Keratinocyte (primary cell): ENCODE results near the gene ZRSR2. TPM values are rescaled to one million over a fixed set of nuclear protein-coding genes. Genes with fewer than 3 reads are reported as not detected.

ENCODE experiments used
- DNase-seq: peaks from one replicate; pipeline ENCODE4 v3.0.0-alpha.2; 2011; ENCODE audit warnings: low read depth, missing footprints, low spot score
- FAIRE-seq: peaks from 2 replicates; lab custom pipeline; 2011; peaks lifted over from hg19 to GRCh38; lab: Jason Lieb, UNC
- H2AFZ ChIP-seq: 2 replicates; pipeline ENCODE4 v1.6.0; 2012; ENCODE audit warnings: low read length, control low read depth, inconsistent platforms; ENCODE audit not compliant: control insufficient read depth
- H3K27ac ChIP-seq: 2 replicates; pipeline ENCODE4 v1.5.1; 2011; ENCODE audit warnings: low read length; ENCODE audit not compliant: control insufficient read depth, insufficient read depth
- H3K27me3 ChIP-seq: 3 replicates; pipeline ENCODE4 v1.6.0; 2011; ENCODE audit warnings: low read length; ENCODE audit not compliant: control insufficient read depth, insufficient read depth; ENCODE audit errors: extremely low read depth
- H3K36me3 ChIP-seq, 2 experiments: 2 replicates in 1 of 2; 3 replicates in 1 of 2; pipeline ENCODE4 v1.5.1; 2011; ENCODE audit warnings: low read length in 2 of 2, mild to moderate bottlenecking in 1 of 2; ENCODE audit not compliant: control insufficient read depth in 2 of 2, insufficient read depth in 2 of 2; ENCODE audit errors: extremely low read depth in 1 of 2
- H3K4me1 ChIP-seq: 3 replicates; pipeline ENCODE4 v1.5.1; 2011; ENCODE audit warnings: low read length; ENCODE audit not compliant: control insufficient read depth, insufficient read depth; ENCODE audit errors: extremely low read depth
- H3K4me2 ChIP-seq: 3 replicates; pipeline ENCODE4 v1.6.0; 2011; ENCODE audit warnings: low read depth, low read length; ENCODE audit not compliant: control insufficient read depth, insufficient read depth; ENCODE audit errors: extremely low read depth
- H3K4me3 ChIP-seq, 3 experiments: fragments of 200-600 bp in 1 of 3; sonication (generic) in 1 of 3; 2 replicates in 2 of 3; 3 replicates in 1 of 3; pipeline ENCODE4 v1.5.1; 2011 to 2016; ENCODE audit warnings: low read length in 3 of 3, mild to moderate bottlenecking in 3 of 3, control low read depth in 2 of 3, inconsistent platforms in 1 of 3, low read depth in 1 of 3, mixed read lengths in 1 of 3, mixed run types in 1 of 3, moderate library complexity in 1 of 3; ENCODE audit not compliant: control insufficient read depth in 2 of 3, insufficient read depth in 2 of 3; ENCODE audit errors: extremely low read depth in 1 of 3
- H3K79me2 ChIP-seq: 2 replicates; pipeline ENCODE4 v1.6.0; 2012; ENCODE audit warnings: low read length; ENCODE audit not compliant: control insufficient read depth, insufficient read depth
- H3K9ac ChIP-seq: 3 replicates; pipeline ENCODE4 v1.6.0; 2011; ENCODE audit warnings: low read length; ENCODE audit not compliant: control insufficient read depth, insufficient read depth; ENCODE audit errors: extremely low read depth
- H3K9me1 ChIP-seq: 3 replicates; pipeline ENCODE4 v1.6.0; 2011; ENCODE audit warnings: low read length; ENCODE audit not compliant: control insufficient read depth, insufficient read depth; ENCODE audit errors: extremely low read depth
- H3K9me3 ChIP-seq: 2 replicates; pipeline ENCODE4 v1.5.1; 2012; ENCODE audit warnings: low read depth, low read length; ENCODE audit not compliant: control insufficient read depth
- H4K20me1 ChIP-seq: 3 replicates; pipeline ENCODE4 v1.6.0; 2011; ENCODE audit warnings: low read length; ENCODE audit not compliant: control insufficient read depth, insufficient read depth; ENCODE audit errors: extremely low read depth
- CTCF ChIP-seq, 3 experiments: IDR thresholded peaks in 1 of 3; conservative IDR thresholded peaks in 1 of 3; optimal IDR thresholded peaks in 1 of 3; 2 replicates in 2 of 3; 3 replicates in 1 of 3; pipeline versions ENCODE3 to v1.5.1; 2011; ENCODE audit warnings: low read length in 3 of 3, mild to moderate bottlenecking in 3 of 3, moderate library complexity in 2 of 3, control low read depth in 1 of 3, inconsistent platforms in 1 of 3; ENCODE audit not compliant: insufficient read depth in 2 of 3; ENCODE audit errors: extremely low read depth in 1 of 3
- EZH2 ChIP-seq: IDR thresholded peaks from one replicate; pipeline ENCODE4 v1.6.1; 2012; ENCODE audit warnings: inconsistent platforms, mild to moderate bottlenecking, low read length, moderate library complexity
- dilution Hi-C: fragments of 300-500 bp; cut with MboI; formaldehyde crosslinking; loops from one replicate; pipeline ENCODE4 v1.7.0; 2020; ENCODE audit warnings: low sequenced_read_pairs; ENCODE audit not compliant: extremely low pct_ligation_motif_present
- polyA plus RNA-seq, 5 experiments: library from polyadenylated mRNA; depleted of rRNA in 3 of 5; stranded (reverse) in 3 of 5; stranded (forward) in 1 of 5; unstranded in 1 of 5; fragments of >200 nt; gene quantifications; 1 replicate in 1 of 5; 2 replicates in 3 of 5; 3 replicates in 1 of 5; pipeline versions ENCODE4 v1.2.1 to v1.2.3, GENCODE V29; 2011 to 2012; ENCODE audit warnings: missing spikeins in 2 of 5, low read depth in 1 of 5, low replicate concordance in 1 of 5

ZRSR2 gene
- polyA plus RNA-seq, 1 donor (not counting 4 experiments of a cell fraction or from before 2014, with no cell fraction given): 13.7 TPM

- Histone ChIP-seq H3K27me3 (peaks cover 19% of the 10 kb centered on the region), H3K4me3 (no peak overlapping the region), H3K4me2 (no peak overlapping the region), H4K20me1 (no peaks in the 10 kb centered on the region), H3K4me1 (peaks cover 14% of the 10 kb centered on the region), H3K9me3 (no peaks in the 10 kb centered on the region), H2AFZ (no peak overlapping the region), H3K9me1 (no peaks in the 10 kb centered on the region), H3K9ac (no peak overlapping the region), H3K27ac (no peak overlapping the region), H3K79me2 (no peaks in the 10 kb centered on the region), H3K36me3 (no peaks in the 10 kb centered on the region)
- dilution Hi-C loops: no loop called here
- DNase-seq: no peak
- TF ChIP-seq EZH2 (no peak), CTCF (optimal IDR thresholded peaks at IDR 0.05 in 1 of 3, IDR thresholded peaks at IDR 0.05 in 1 of 3, conservative IDR thresholded peaks at IDR 0.05 in 1 of 3; ENCODE audit: extremely low read depth in 1 of 3, insufficient read depth in 2 of 3, low read length in 3 of 3) (no peak)
- FAIRE-seq: no peak
These were observed 67.8 kb downstream of the ZRSR2 start for GRCh38 chrX:15858051-15858450.

- Histone ChIP-seq H3K27me3 (peaks cover 11% of the 10 kb centered on the region), H3K4me2 (no peak overlapping the region), H4K20me1 (no peaks in the 10 kb centered on the region), H3K9me3 (no peaks in the 10 kb centered on the region), H3K36me3 (no peaks in the 10 kb centered on the region), H3K4me1 (peaks cover under 1% of the 10 kb centered on the region), H3K27ac (no peak overlapping the region), H3K9me1 (no peaks in the 10 kb centered on the region), H3K9ac (no peak overlapping the region), H3K4me3 (no peak overlapping the region), H3K79me2 (no peaks in the 10 kb centered on the region), H2AFZ (no peak overlapping the region)
- no peak for TF ChIP-seq CTCF (optimal IDR thresholded peaks at IDR 0.05 in 1 of 3, IDR thresholded peaks at IDR 0.05 in 1 of 3, conservative IDR thresholded peaks at IDR 0.05 in 1 of 3; ENCODE audit: extremely low read depth in 1 of 3, insufficient read depth in 2 of 3, low read length in 3 of 3)
- TF ChIP-seq EZH2: no peak
- no peak for FAIRE-seq
- dilution Hi-C loops: no loop called here
- DNase-seq: no peak
These were observed 70.6 kb downstream of the ZRSR2 start for GRCh38 chrX:15860921-15861320.
